ENCODE measurements around the gene DENND1A. TPM values are rescaled to one million over a fixed set of nuclear protein-coding genes. Genes with fewer than 3 reads are reported as not detected.
"Not testable (repeated sequence)": the region's sequence is repeated elsewhere in the genome, so short reads cannot be mapped to it uniquely, and the experiment has no call there.

Gene DENND1A
- total RNA-seq, 6 experiments from 2014 or later = 13.9 to 22.6 (median 16.3) TPM

- ATAC-seq = no peak
- WGBS (ENCODE audit: insufficient coverage, low coverage, low lambda C conversion rate, missing lambda C conversion rate) = no CpG with 5 or more reads among the region's 3 CpGs
- intact Hi-C loops (cut with DNase I) = no loop called here
- Histone ChIP-seq H3K27ac (no peak overlapping the region), H3K27me3 (no peaks in the 10 kb centered on the region), H3K4me3 (no peak overlapping the region), H3K9me3 (no peaks in the 10 kb centered on the region), H3K36me3 (peaks cover 0 to 6% (median 0%) of the 10 kb centered on the region in 4 donors), H3K4me1 (no peaks in the 10 kb centered on the region)
- TF ChIP-seq CTCF (IDR thresholded peaks at IDR 0.05) (no peak), POLR2A (IDR thresholded peaks at IDR 0.05) (no peak)
- no peak for DNase-seq
Measured at GRCh38 chr9:123914517-123915196, 15.3 kb downstream of the DENND1A start.

GRCh38 chr9:123912167-123912897 lies 17.6 kb downstream of the DENND1A start:
- H3K4me1 ChIP-seq = no peaks in the 10 kb centered on the region
- peaks cover 0 to 6% (median 0%) of the 10 kb centered on the region in 4 donors for H3K36me3 ChIP-seq
- H3K27ac ChIP-seq = no peak overlapping the region
- no peak for ATAC-seq
- no peak overlapping the region for H3K4me3 ChIP-seq
- H3K9me3 ChIP-seq = no peaks in the 10 kb centered on the region
- DNase-seq = no peak
- no peaks in the 10 kb centered on the region for H3K27me3 ChIP-seq
- no peak for TF ChIP-seq POLR2A (IDR thresholded peaks at IDR 0.05)
- TF ChIP-seq CTCF (IDR thresholded peaks at IDR 0.05) = no peak
- no CpG with 5 or more reads among the region's 6 CpGs for WGBS (ENCODE audit: insufficient coverage, low coverage, low lambda C conversion rate, missing lambda C conversion rate)
- intact Hi-C loops (cut with DNase I) = no loop called here

- intact Hi-C loops (cut with DNase I) = no loop called here
- WGBS (ENCODE audit: insufficient coverage, low coverage, low lambda C conversion rate, missing lambda C conversion rate) = 82% methylated on average over 1 of the region's 1 CpG
Measured at GRCh38 chr9:123911024-123911423, 18.9 kb downstream of the DENND1A start.

GRCh38 chr9:123909192-123909591 lies 20.7 kb downstream of the DENND1A start:
- ATAC-seq; H3K4me3 ChIP-seq; intact Hi-C loops (cut with DNase I); H3K27me3 ChIP-seq; H3K4me1 ChIP-seq; DNase-seq; H3K36me3 ChIP-seq; H3K9me3 ChIP-seq; H3K27ac ChIP-seq: not testable (repeated sequence)
- WGBS (ENCODE audit: insufficient coverage, low coverage, low lambda C conversion rate, missing lambda C conversion rate) = 98% methylated on average over 4 of the region's 4 CpGs

More at GRCh38 chr9:123911024-123911423, 18.9 kb downstream of the DENND1A start:
- Histone ChIP-seq H3K4me3 (no peak overlapping the region), H3K9me3 (no peaks in the 10 kb centered on the region), H3K27ac (no peak overlapping the region), H3K4me1 (no peaks in the 10 kb centered on the region), H3K27me3 (no peaks in the 10 kb centered on the region), H3K36me3 (peaks cover 0 to 6% (median 0%) of the 10 kb centered on the region in 4 donors)
- no peak for ATAC-seq
- no peak for TF ChIP-seq POLR2A (IDR thresholded peaks at IDR 0.05)
- no peak for TF ChIP-seq CTCF (IDR thresholded peaks at IDR 0.05)
- DNase-seq = no peak

- H3K9me3 ChIP-seq; ATAC-seq; H3K36me3 ChIP-seq; H3K27me3 ChIP-seq; intact Hi-C loops (cut with DNase I); H3K4me1 ChIP-seq; DNase-seq; H3K27ac ChIP-seq; H3K4me3 ChIP-seq: not testable (repeated sequence)
- WGBS (ENCODE audit: insufficient coverage, low coverage, low lambda C conversion rate, missing lambda C conversion rate) = 98% methylated on average over 9 of the region's 18 CpGs
Measured at GRCh38 chr9:123903550-123903949, 26.4 kb downstream of the DENND1A start.

Measured in right lobe of liver (tissue), 6 donors.